H1 (cell line): ENCODE results near the gene KIF21A. TPM values are rescaled to one million over a fixed set of nuclear protein-coding genes. Genes with fewer than 3 reads are reported as not detected.

Source experiments
- CTCF ChIA-PET: fragments of 300-600 bp; sonication (Branson Sonifier 250); formaldehyde crosslinking; loops from one replicate; lab custom pipeline; 2021; ENCODE audit not compliant: partially characterized antibody; lab: Charles Lee
- POLR2A ChIA-PET: fragments of 300-600 bp; sonication (Branson Sonifier 250); formaldehyde crosslinking; loops from one replicate; lab custom pipeline; 2021; ENCODE audit warnings: inconsistent platforms; ENCODE audit not compliant: partially characterized antibody; lab: Charles Lee
- DNase-seq, 2 experiments: peaks; one replicate each; pipeline versions ENCODE4 v3.0.0 to v3.0.0-alpha.2; 2010 to 2022; ENCODE audit warnings: low spot score in 2 of 2, low read depth in 1 of 2, mixed read lengths in 1 of 2
- FAIRE-seq: peaks from 2 replicates; lab custom pipeline; 2011; peaks lifted over from hg19 to GRCh38; lab: Jason Lieb, UNC
- H2AFZ ChIP-seq: 2 replicates; pipeline ENCODE4 v1.8.1; 2012; ENCODE audit warnings: low read length, inconsistent platforms
- H2AK5ac ChIP-seq: 2 replicates; pipeline ENCODE4 v1.6.1; 2013; ENCODE audit warnings: low read depth, low read length
- H2BK120ac ChIP-seq: replicated peaks from 2 replicates; pipeline ENCODE3; 2013; ENCODE audit warnings: low read depth, low read length, inconsistent platforms
- H2BK12ac ChIP-seq: 2 replicates; pipeline ENCODE4 v1.6.1; 2013; ENCODE audit warnings: low read depth, low read length
- H2BK15ac ChIP-seq: 2 replicates; pipeline ENCODE4 v1.6.1; 2013; ENCODE audit warnings: low read length
- H2BK20ac ChIP-seq: 2 replicates; pipeline ENCODE4 v1.6.1; 2013; ENCODE audit warnings: low read length
- H2BK5ac ChIP-seq: 2 replicates; pipeline ENCODE4 v1.6.1; 2013; ENCODE audit warnings: low read depth, low read length
- H3K14ac ChIP-seq: 2 replicates; pipeline ENCODE4 v1.6.1; 2013; ENCODE audit warnings: inconsistent platforms; ENCODE audit not compliant: insufficient read length
- H3K18ac ChIP-seq: 2 replicates; pipeline ENCODE4 v1.6.1; 2013; ENCODE audit warnings: low read length; ENCODE audit errors: extremely low read depth
- H3K23ac ChIP-seq: 2 replicates; pipeline ENCODE4 v1.6.1; 2013; ENCODE audit warnings: inconsistent platforms; ENCODE audit not compliant: insufficient read length
- H3K23me2 ChIP-seq: 2 replicates; pipeline ENCODE4 v1.6.1; 2013; ENCODE audit warnings: low read depth, low read length
- H3K27ac ChIP-seq: 2 replicates; pipeline ENCODE4 v1.6.1; 2011; ENCODE audit warnings: low read depth, low read length, inconsistent platforms
- H3K27me3 ChIP-seq, 4 experiments: replicated peaks in 1 of 4; 1 replicate in 1 of 4; 2 replicates in 3 of 4; pipeline versions ENCODE4 v1.6.1 to v1.8.1; 2011 to 2013; ENCODE audit warnings: low read length in 3 of 4, mild to moderate bottlenecking in 3 of 4, inconsistent platforms in 2 of 4, mixed read lengths in 2 of 4, moderate library complexity in 1 of 4; ENCODE audit not compliant: control insufficient read depth in 3 of 4, insufficient read depth in 3 of 4; ENCODE audit errors: extremely low read depth in 1 of 4
- H3K36me3 ChIP-seq, 4 experiments: 2 replicates each; pipeline versions ENCODE4 v1.6.1 to v1.8.1; 2011 to 2013; ENCODE audit warnings: mild to moderate bottlenecking in 4 of 4, low read length in 3 of 4, moderate library complexity in 2 of 4, control low read depth in 1 of 4, inconsistent platforms in 1 of 4; ENCODE audit not compliant: insufficient read depth in 4 of 4, control insufficient read depth in 2 of 4
- H3K4ac ChIP-seq: replicated peaks from 2 replicates; pipeline ENCODE3; 2013; ENCODE audit warnings: low read length, low read depth, mixed read lengths, inconsistent platforms; ENCODE audit not compliant: insufficient read length
- H3K4me1 ChIP-seq, 4 experiments: replicated peaks in 1 of 4; 1 replicate in 1 of 4; 2 replicates in 3 of 4; pipeline versions ENCODE4 v1.6.1 to v1.8.1; 2011 to 2013; ENCODE audit warnings: low read length in 3 of 4, inconsistent platforms in 2 of 4, mixed read lengths in 1 of 4; ENCODE audit not compliant: insufficient read depth in 4 of 4, control insufficient read depth in 3 of 4
- H3K4me2 ChIP-seq, 2 experiments: 2 replicates each; pipeline versions ENCODE4 v1.6.1 to v1.8.1; 2011 to 2013; ENCODE audit warnings: low read depth in 2 of 2, low read length in 2 of 2, control low read depth in 1 of 2, inconsistent platforms in 1 of 2, mild to moderate bottlenecking in 1 of 2; ENCODE audit not compliant: insufficient read depth in 1 of 2
- H3K4me3 ChIP-seq, 4 experiments: fragments of 200-600, 300-600 bp in 1 of 4; sonication (generic), shearing (Covaris generic), sonication (Bioruptor Twin) in 1 of 4; 2 replicates each; pipeline versions ENCODE4 v1.5.1 to v1.8.1; 2011 to 2016; ENCODE audit warnings: low read length in 4 of 4, low read depth in 3 of 4, control low read depth in 2 of 4, inconsistent platforms in 2 of 4, mild to moderate bottlenecking in 2 of 4, mixed read lengths in 1 of 4, moderate library complexity in 1 of 4; ENCODE audit not compliant: insufficient read depth in 2 of 4; ENCODE audit errors: extremely low read depth in 1 of 4
- H3K56ac ChIP-seq: replicated peaks from 2 replicates; pipeline ENCODE3; 2013; ENCODE audit warnings: low read depth, mild to moderate bottlenecking, mixed read lengths, low read length, inconsistent platforms; ENCODE audit not compliant: insufficient read length
- H3K79me1 ChIP-seq: 2 replicates; pipeline ENCODE4 v1.6.1; 2013; ENCODE audit warnings: low read depth, low read length, control low read depth
- H3K79me2 ChIP-seq, 2 experiments: 2 replicates each; pipeline versions ENCODE4 v1.6.1 to v1.8.1; 2012 to 2013; ENCODE audit warnings: low read length in 2 of 2, mild to moderate bottlenecking in 2 of 2, inconsistent platforms in 1 of 2; ENCODE audit not compliant: insufficient read depth in 2 of 2, control insufficient read depth in 1 of 2
- H3K9ac ChIP-seq, 4 experiments: replicated peaks in 1 of 4; 1 replicate in 1 of 4; 2 replicates in 3 of 4; pipeline versions ENCODE4 v1.6.1 to v1.8.1; 2011 to 2013; ENCODE audit warnings: low read depth in 3 of 4, low read length in 3 of 4, control low read depth in 2 of 4, mild to moderate bottlenecking in 2 of 4, moderate library complexity in 2 of 4, inconsistent platforms in 1 of 4; ENCODE audit errors: extremely low read depth in 1 of 4
- H3K9me3 ChIP-seq, 2 experiments: 2 replicates each; pipeline versions ENCODE4 v1.6.1 to v1.8.1; 2012 to 2013; ENCODE audit warnings: mild to moderate bottlenecking in 2 of 2, moderate library complexity in 2 of 2, control low read depth in 1 of 2, inconsistent platforms in 1 of 2, low read depth in 1 of 2, low read length in 1 of 2, mixed read lengths in 1 of 2; ENCODE audit not compliant: insufficient read depth in 2 of 2
- H4K20me1 ChIP-seq, 2 experiments: replicated peaks in 1 of 2; 2 replicates each; pipeline versions ENCODE3 to v1.8.1; 2011 to 2013; ENCODE audit warnings: inconsistent platforms in 2 of 2, low read length in 2 of 2, mild to moderate bottlenecking in 1 of 2; ENCODE audit not compliant: insufficient read depth in 2 of 2, control insufficient read depth in 1 of 2
- H4K5ac ChIP-seq: 2 replicates; pipeline ENCODE4 v1.6.1; 2013; ENCODE audit warnings: low read length, low read depth, mixed read lengths, inconsistent platforms; ENCODE audit not compliant: insufficient read length
- H4K8ac ChIP-seq: 2 replicates; pipeline ENCODE4 v1.8.0; 2013; ENCODE audit warnings: mild to moderate bottlenecking, moderate library complexity, low read length, inconsistent platforms; ENCODE audit not compliant: insufficient read depth; ENCODE audit errors: extremely low read depth
- H4K91ac ChIP-seq: replicated peaks from 2 replicates; pipeline ENCODE3; 2013; ENCODE audit warnings: low read length, mixed read lengths, inconsistent platforms; ENCODE audit not compliant: insufficient read length
- CHD1 ChIP-seq: IDR thresholded peaks from 2 replicates; pipeline ENCODE4 v1.6.1; 2012; ENCODE audit warnings: low read depth, low read length, improper control_type of control experiment
- EZH2 ChIP-seq: fragments of 200-600 bp; sonication (generic); IDR thresholded peaks from 2 replicates; pipeline ENCODE4 v1.7.1; 2012; ENCODE audit warnings: low read depth, mild to moderate bottlenecking, moderate library complexity, low read length, inconsistent platforms; ENCODE audit not compliant: severe bottlenecking
- GABPA ChIP-seq: IDR thresholded peaks from 2 replicates; pipeline ENCODE4 v1.6.1; 2011; ENCODE audit warnings: mild to moderate bottlenecking, low read length, moderate library complexity, borderline replicate concordance; ENCODE audit not compliant: insufficient read depth
- GTF2F1 ChIP-seq: IDR thresholded peaks from 2 replicates; pipeline ENCODE4 v1.6.1; 2012; ENCODE audit warnings: low read depth, low read length, improper control_type of control experiment, borderline replicate concordance
- KDM5A ChIP-seq: fragments of 200-600 bp; IDR thresholded peaks from 2 replicates; pipeline ENCODE4 v1.7.1; 2012; ENCODE audit warnings: mild to moderate bottlenecking, low read length, inconsistent platforms, mixed read lengths
- POU5F1 ChIP-seq: IDR thresholded peaks from 2 replicates; pipeline ENCODE4 v1.6.1; 2011; ENCODE audit warnings: low read depth, mild to moderate bottlenecking, low read length, moderate library complexity
- RBBP5 ChIP-seq: IDR thresholded peaks from 2 replicates; pipeline ENCODE4 v1.7.1; 2012; ENCODE audit warnings: low read depth, mild to moderate bottlenecking, inconsistent platforms, low read length, moderate library complexity, borderline replicate concordance
- RFX5 ChIP-seq: IDR thresholded peaks from 2 replicates; pipeline ENCODE4 v1.6.1; 2011; ENCODE audit warnings: low read depth, low read length, improper control_type of control experiment, borderline replicate concordance
- RNF2 ChIP-seq: fragments of 200-900, 300-1000 bp; sonication (generic); IDR thresholded peaks from 2 replicates; pipeline ENCODE4 v1.7.1; 2016; ENCODE audit warnings: borderline replicate concordance, low read depth, mild to moderate bottlenecking, antibody characterized with exemption, low read length; ENCODE audit not compliant: poor library complexity, severe bottlenecking; ENCODE audit errors: missing control alignments
- SIN3A ChIP-seq, 2 experiments: IDR thresholded peaks in 1 of 2; conservative IDR thresholded peaks in 1 of 2; 2 replicates each; pipeline ENCODE4 v1.6.1; 2011 to 2012; ENCODE audit warnings: low read length in 2 of 2, improper control_type of control experiment in 1 of 2, low read depth in 1 of 2, mild to moderate bottlenecking in 1 of 2
- SUZ12 ChIP-seq: fragments of 200-600 bp; sonication (generic); IDR thresholded peaks from 2 replicates; pipeline ENCODE4 v1.6.1; 2012; ENCODE audit warnings: mild to moderate bottlenecking, inconsistent platforms, low read length, moderate library complexity, mixed read lengths
- TAF1 ChIP-seq: IDR thresholded peaks from 2 replicates; pipeline ENCODE4 v1.6.1; 2011; ENCODE audit warnings: mild to moderate bottlenecking, low read depth, low read length
- USF2 ChIP-seq: IDR thresholded peaks from 2 replicates; pipeline ENCODE4 v1.6.1; 2011; ENCODE audit warnings: low read length, improper control_type of control experiment
- WGBS, 2 experiments: shearing (Covaris generic) in 1 of 2; methylation state at CpG; one replicate each; pipeline versions ENCODE4 v1.1.6 to v1.1.7; 2013 to 2015; ENCODE audit warnings: low lambda C conversion rate in 2 of 2, mixed read lengths in 2 of 2, inconsistent platforms in 1 of 2, low coverage in 1 of 2, missing lambda C conversion rate in 1 of 2; ENCODE audit not compliant: insufficient replicate concordance in 2 of 2, insufficient coverage in 1 of 2, insufficient read length in 1 of 2; ENCODE audit errors: extremely low coverage in 1 of 2, missing lambda C conversion rate in 1 of 2; 5-methylcytosine and 5-hydroxymethylcytosine counted together
- polyA plus RNA-seq, 7 experiments: library from polyadenylated mRNA; depleted of rRNA in 3 of 7; stranded (reverse) in 5 of 7; unstranded in 2 of 7; fragments of >200 nt in 5 of 7; fragments of 200-250 nt in 2 of 7; gene quantifications; 1 replicate in 5 of 7; 2 replicates in 1 of 7; 4 replicates in 1 of 7; pipeline versions ENCODE4 v1.2.1 to v1.2.3, GENCODE V29; 2011 to 2013; ENCODE audit warnings: missing spikeins in 2 of 7, mixed read lengths in 2 of 7
- total RNA-seq: library from RNA; stranded (reverse); fragmentation: NEBNext Ultra II Directional; extraction: Animal tissue kit (Norgen Biotek cat#: 25700); gene quantifications from 2 replicates; pipeline ENCODE4 v1.2.1, GENCODE V29; 2021

KIF21A gene
- total and polyA plus RNA-seq, 2 of the 8 experiments (the other 6 are each of a cell fraction or from before 2014, with no cell fraction given): 10.0 to 26.0 TPM

GRCh38 chr12:39294715-39295114, 148.2 kb downstream of the KIF21A start:
- H3K4me1 ChIP-seq: peaks cover 0 to 3% (median 0%) of the 10 kb centered on the region in 4 experiments; a peak in 1 of 7 replicates
- no peak overlapping the region for H3K56ac ChIP-seq
- DNase-seq (no peak), FAIRE-seq (no peak)
- no peaks in the 10 kb centered on the region for H3K23me2 ChIP-seq
- no peak overlapping the region for H2BK20ac ChIP-seq
- no peak overlapping the region for H2BK15ac ChIP-seq
- H4K8ac ChIP-seq: no peak overlapping the region
- H3K36me3 ChIP-seq: no peaks in the 10 kb centered on the region
- no peak overlapping the region for H2AK5ac ChIP-seq
- ChIA-PET POLR2A (no interaction called here), CTCF (interaction anchor here (1.3 kb wide), 1 partner anchor 22 kb away, joined by 5 read pairs; no protein-coding TSS in a partner anchor)
- H2BK120ac ChIP-seq: no peak overlapping the region
- H3K23ac ChIP-seq: no peak overlapping the region
- no peak overlapping the region for H2BK5ac ChIP-seq
- 91% methylated on average over 2 of the region's 2 CpGs; no CpG with 5 or more reads in 1 of the 2 experiments for WGBS, 2 experiments
- H2BK12ac ChIP-seq: no peak overlapping the region
- no peaks in the 10 kb centered on the region for H3K79me1 ChIP-seq
- no peak overlapping the region for H3K4me2 ChIP-seq
- no peak overlapping the region for H4K91ac ChIP-seq
- H3K4me3 ChIP-seq: no peak overlapping the region
- H4K20me1 ChIP-seq: no peaks in the 10 kb centered on the region
- H3K18ac ChIP-seq: no peak overlapping the region
- no peak overlapping the region for H2AFZ ChIP-seq
- no peak overlapping the region for H3K27ac ChIP-seq
- H3K4ac ChIP-seq: no peak overlapping the region
- no peaks in the 10 kb centered on the region for H3K79me2 ChIP-seq
- H3K9ac ChIP-seq: no peak overlapping the region
- no peaks in the 10 kb centered on the region for H3K27me3 ChIP-seq
- no peaks in the 10 kb centered on the region for H3K9me3 ChIP-seq
- no peak overlapping the region for H4K5ac ChIP-seq
- H3K14ac ChIP-seq: no peak overlapping the region
- TF ChIP-seq TAF1: no peak
- no peak for TF ChIP-seq RNF2
- TF ChIP-seq CHD1: no peak
- no peak for TF ChIP-seq POU5F1
- no peak for TF ChIP-seq SIN3A (conservative IDR thresholded peaks at IDR 0.05 in 1 of 2, IDR thresholded peaks at IDR 0.05 in 1 of 2; ENCODE audit: low read depth in 1 of 2, low read length in 2 of 2)
- no peak for TF ChIP-seq SUZ12
- TF ChIP-seq GABPA: no peak
- TF ChIP-seq KDM5A: no peak
- no peak for TF ChIP-seq USF2
- no peak for TF ChIP-seq EZH2
- TF ChIP-seq RFX5: no peak
- no peak for TF ChIP-seq GTF2F1
- TF ChIP-seq RBBP5: no peak
